Mucosa of descending colon (tissue), 3 donors: ENCODE data around the gene HCFC1R1. TPM values are rescaled to one million over a fixed set of nuclear protein-coding genes. Genes with fewer than 3 reads are reported as not detected.

Experiments
- ATAC-seq: fragments of 200-7000 bp; cut with Tn5 transposase; one replicate; pipeline ENCODE4 v1.9.1; 2020; ENCODE audit warnings: mild to moderate bottlenecking, moderate library complexity
- DNase-seq, 3 donors: peaks; one replicate each; pipeline ENCODE4 v3.0.0-alpha.2; 2020
- H3K36me3 ChIP-seq: fragments of 200-600 bp; one replicate; pipeline ENCODE4 v1.8.0; 2021; ENCODE audit warnings: low read depth, mild to moderate bottlenecking
- H3K4me1 ChIP-seq: fragments of 200-600 bp; one replicate; pipeline ENCODE4 v1.8.0; 2021; ENCODE audit warnings: low read depth, mild to moderate bottlenecking
- H3K4me3 ChIP-seq: fragments of 200-600 bp; one replicate; pipeline ENCODE4 v1.8.0; 2021; ENCODE audit warnings: mild to moderate bottlenecking
- H3K9me3 ChIP-seq: fragments of 200-600 bp; one replicate; pipeline ENCODE4 v1.8.0; 2021; ENCODE audit warnings: mild to moderate bottlenecking
- intact Hi-C, 2 donors: fragments of 100-400 bp; cut with DNase I in 1 of 2; cut with micrococcal nuclease in 1 of 2; formaldehyde crosslinking; loops; one replicate each; pipeline versions ENCODE4 v1.11.0 to v1.11.1; 2022; cut with DNase I, micrococcal nuclease
- total RNA-seq, 3 donors: library from RNA; stranded (reverse); fragmentation: NEBNext Ultra II Directional in 2 of 3; extraction: Animal tissue kit (Norgen Biotek cat#: 25700) in 2 of 3; gene quantifications; one replicate each; pipeline versions ENCODE4 v1.2.1 to v1.2.4, GENCODE V29; 2021 to 2023
- TF ChIP-seq, protein P1 (sequence below): fragments of 200-600 bp; IDR thresholded peaks from one replicate; pipeline ENCODE4 v1.8.0; 2022; ENCODE audit warnings: antibody characterized with exemption, mild to moderate bottlenecking
- donor health status: DM: no; HTN: no; CAD: no; lungs with moderate emphysema.
- donor health status: DM: no; HTN: no; CAD: no.
- donor health status: DM: no; HTN: yes; CAD: no.

HCFC1R1 gene
- total RNA-seq, 3 donors from 2014 or later: 19.7 to 33.3 (median 26.5) TPM

DNA sequence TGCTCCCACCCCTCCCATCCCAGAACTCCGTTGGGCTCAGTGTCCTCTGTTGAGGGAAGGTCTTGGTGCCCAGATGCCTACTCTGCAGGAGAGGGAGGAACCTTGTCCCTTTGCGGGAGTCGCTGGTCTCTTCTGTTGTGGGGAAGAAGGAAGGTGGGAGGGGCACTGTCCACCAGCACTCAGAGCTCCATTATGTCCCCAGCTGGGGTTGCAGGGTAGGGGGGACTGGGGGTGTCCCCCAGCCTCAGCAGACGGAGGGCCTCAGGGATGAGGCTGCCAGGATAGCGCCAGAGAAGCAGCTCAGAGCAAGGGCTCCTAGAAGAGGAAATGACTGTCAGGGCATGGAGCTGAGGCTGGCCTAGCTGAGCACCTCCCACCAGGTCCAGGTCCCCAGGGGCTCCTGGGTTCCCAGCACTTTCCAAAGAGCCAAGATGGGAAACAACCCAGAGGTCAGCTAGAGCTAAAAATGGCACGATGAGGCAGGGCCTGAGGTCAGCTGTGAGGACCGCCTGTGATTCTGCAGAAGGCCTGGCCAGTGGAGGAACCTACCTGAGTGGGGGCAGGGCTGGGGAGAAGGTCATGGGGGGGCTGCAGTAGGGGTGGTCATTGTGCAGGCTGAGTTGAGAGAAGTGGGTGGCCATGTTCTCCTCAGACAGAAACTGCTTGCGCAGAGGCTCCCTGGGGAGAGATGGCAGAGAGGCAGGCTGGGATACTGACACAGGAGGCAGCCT is 893 bp downstream of the HCFC1R1 start:
- intact Hi-C loops: no loop called here
- peak in 2 of 3 donors; percentile 21 to 69 for DNase-seq
- no peak for ATAC-seq
- TF ChIP-seq, protein P1, sequence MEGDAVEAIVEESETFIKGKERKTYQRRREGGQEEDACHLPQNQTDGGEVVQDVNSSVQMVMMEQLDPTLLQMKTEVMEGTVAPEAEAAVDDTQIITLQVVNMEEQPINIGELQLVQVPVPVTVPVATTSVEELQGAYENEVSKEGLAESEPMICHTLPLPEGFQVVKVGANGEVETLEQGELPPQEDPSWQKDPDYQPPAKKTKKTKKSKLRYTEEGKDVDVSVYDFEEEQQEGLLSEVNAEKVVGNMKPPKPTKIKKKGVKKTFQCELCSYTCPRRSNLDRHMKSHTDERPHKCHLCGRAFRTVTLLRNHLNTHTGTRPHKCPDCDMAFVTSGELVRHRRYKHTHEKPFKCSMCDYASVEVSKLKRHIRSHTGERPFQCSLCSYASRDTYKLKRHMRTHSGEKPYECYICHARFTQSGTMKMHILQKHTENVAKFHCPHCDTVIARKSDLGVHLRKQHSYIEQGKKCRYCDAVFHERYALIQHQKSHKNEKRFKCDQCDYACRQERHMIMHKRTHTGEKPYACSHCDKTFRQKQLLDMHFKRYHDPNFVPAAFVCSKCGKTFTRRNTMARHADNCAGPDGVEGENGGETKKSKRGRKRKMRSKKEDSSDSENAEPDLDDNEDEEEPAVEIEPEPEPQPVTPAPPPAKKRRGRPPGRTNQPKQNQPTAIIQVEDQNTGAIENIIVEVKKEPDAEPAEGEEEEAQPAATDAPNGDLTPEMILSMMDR: no peak
- Histone ChIP-seq H3K9me3 (no peaks in the 10 kb centered on the region), H3K4me3 (no peak overlapping the region), H3K36me3 (no peaks in the 10 kb centered on the region), H3K4me1 (peaks cover 52% of the 10 kb centered on the region)

DNA sequence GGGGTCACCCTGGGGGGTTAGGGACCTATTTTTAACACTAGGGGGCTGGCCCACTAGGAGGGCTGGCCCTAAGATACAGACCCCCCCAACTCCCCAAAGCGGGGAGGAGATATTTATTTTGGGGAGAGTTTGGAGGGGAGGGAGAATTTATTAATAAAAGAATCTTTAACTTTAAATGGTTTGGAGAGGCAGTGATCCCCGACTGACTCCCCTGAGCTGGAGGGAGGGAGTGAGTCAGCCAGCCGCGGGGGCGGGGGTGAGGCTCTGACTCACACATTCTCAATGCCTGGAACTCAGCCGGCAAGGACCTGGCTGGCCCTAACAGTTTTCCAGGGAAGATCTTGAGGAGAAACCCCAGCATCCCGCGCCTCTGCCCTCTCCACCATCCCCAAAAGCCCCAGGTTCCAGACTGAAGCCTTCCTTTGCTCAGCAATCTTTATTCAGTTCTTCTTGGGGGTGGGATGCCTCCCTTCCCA is 1.5 kb downstream of the HCFC1R1 start:
- Histone ChIP-seq H3K36me3 (no peaks in the 10 kb centered on the region), H3K4me1 (peaks cover 48% of the 10 kb centered on the region), H3K4me3 (no peak overlapping the region), H3K9me3 (no peaks in the 10 kb centered on the region)
- TF ChIP-seq, protein P1: no peak
- ATAC-seq (peak; percentile 49), DNase-seq (peak; percentile 83 to 91 (median 85))
- intact Hi-C loops: no loop called here

DNA sequence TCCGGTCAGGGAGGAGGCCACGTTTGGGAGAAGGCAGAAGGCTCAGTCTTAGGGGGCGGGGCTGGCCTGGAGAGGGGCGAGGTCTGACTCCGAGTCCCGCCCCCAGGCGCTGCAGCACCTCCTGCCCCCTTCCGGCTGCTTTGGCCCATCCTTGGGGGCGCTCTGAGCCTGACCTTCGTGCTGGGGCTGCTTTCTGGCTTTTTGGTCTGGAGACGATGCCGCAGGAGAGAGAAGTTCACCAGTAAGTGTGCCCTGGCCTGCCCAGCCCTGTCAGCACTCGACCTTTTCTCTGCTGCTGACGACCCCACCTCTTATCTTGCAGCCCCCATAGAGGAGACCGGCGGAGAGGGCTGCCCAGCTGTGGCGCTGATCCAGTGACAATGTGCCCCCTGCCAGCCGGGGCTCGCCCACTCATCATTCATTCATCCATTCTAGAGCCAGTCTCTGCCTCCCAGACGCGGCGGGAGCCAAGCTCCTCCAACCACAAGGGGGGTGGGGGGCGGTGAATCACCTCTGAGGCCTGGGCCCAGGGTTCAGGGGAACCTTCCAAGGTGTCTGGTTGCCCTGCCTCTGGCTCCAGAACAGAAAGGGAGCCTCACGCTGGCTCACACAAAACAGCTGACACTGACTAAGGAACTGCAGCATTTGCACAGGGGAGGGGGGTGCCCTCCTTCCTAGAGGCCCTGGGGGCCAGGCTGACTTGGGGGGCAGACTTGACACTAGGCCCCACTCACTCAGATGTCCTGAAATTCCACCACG is 2.1 kb downstream of the HCFC1R1 start:
- no peaks in the 10 kb centered on the region for H3K36me3 ChIP-seq
- peaks cover 48% of the 10 kb centered on the region for H3K4me1 ChIP-seq
- H3K9me3 ChIP-seq: no peaks in the 10 kb centered on the region
- intact Hi-C loops: no loop called here
- peak overlapping the region; percentile 10 for H3K4me3 ChIP-seq
- ATAC-seq: peak; percentile 55
- DNase-seq: peak; percentile 79 to 89 (median 86)
- TF ChIP-seq, protein P1: no peak

DNA sequence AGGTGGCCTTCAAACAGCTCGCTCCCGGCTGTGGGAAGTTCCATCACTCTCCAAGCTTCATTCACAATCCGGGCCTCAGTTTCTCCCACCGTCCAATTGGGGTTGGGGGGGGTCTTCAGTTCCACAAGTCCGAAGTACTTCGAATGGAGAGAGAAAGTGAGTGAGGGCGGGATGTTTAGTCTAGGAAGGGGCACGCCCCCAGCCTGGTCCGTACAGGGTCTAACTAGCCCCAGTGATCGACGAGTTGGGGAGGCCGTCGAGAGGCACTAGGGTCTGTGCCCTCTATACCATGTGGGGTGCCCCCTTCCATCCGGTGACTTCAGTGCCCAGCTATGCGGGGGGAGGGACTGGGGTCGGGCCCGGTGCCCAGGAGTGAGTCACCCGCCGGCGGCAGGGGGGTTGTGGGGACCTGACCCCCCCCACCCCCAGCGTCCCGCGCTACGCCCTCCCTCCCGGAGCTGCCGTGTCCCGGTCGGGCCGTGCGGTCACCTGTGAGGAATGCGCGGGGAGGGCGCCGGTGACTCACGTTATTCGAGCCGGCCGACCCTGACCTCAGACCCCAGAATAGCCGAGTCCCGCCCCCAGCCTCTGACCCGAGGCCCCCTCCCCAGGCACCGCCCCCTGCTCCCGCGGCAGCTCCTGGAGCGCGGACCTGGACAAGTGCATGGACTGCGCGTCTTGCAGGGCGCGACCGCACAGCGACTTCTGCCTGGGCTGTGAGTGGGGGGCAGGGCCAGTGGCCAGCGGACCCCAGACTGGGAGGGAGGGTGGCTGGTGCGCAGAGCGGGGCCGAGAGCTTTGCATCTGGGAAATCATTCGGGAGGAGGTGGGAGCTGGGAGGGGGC is 2.9 kb downstream of the HCFC1R1 start:
- no peaks in the 10 kb centered on the region for H3K36me3 ChIP-seq
- peaks cover 48% of the 10 kb centered on the region for H3K4me1 ChIP-seq
- H3K4me3 ChIP-seq: peak overlapping the region; percentile 10
- DNase-seq: peak; percentile 62 to 90 (median 84)
- peak; percentile 40 for ATAC-seq
- intact Hi-C loops: no loop called here
- H3K9me3 ChIP-seq: no peaks in the 10 kb centered on the region
- TF ChIP-seq, protein P1: no peak

DNA sequence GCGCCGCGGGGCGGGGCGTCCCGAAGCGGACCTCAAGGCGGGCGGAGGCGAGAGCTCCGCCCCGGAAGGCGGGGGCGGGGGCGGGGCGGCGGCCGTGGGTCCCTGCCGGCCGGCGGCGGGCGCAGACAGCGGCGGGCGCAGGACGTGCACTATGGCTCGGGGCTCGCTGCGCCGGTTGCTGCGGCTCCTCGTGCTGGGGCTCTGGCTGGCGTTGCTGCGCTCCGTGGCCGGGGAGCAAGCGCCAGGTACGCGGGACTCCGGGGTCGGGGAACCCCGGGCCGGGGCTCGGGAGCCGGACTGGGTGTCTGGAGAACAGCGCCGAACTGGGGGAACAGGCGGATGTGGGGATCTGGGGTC is 3.5 kb downstream of the HCFC1R1 start, which contains the start of gene TNFRSF12A:
Gene TNFRSF12A (plus strand): TSS at position 122 of the 357 bp plus-strand sequence. CDS start 30 bp downstream, at position 152.
- Histone ChIP-seq H3K4me3 (peak within 1 kb of the TSS; percentile 10), H3K4me1 (peaks cover 47% of the 10 kb centered on the region), H3K36me3 (no peaks in the 10 kb centered on the region), H3K9me3 (no peaks in the 10 kb centered on the region)
- TF ChIP-seq, protein P1: no peak
- intact Hi-C loops: no loop called here
- peak; percentile 65 for ATAC-seq
- peak; percentile 85 to 88 (median 87) for DNase-seq
